ENCODE data around the gene PRKN. TPM values are rescaled to one million over a fixed set of nuclear protein-coding genes. Genes with fewer than 3 reads are reported as not detected.

The PRKN gene
- total RNA-seq, 1 experiment from 2014 or later: 1.2 TPM

DNA sequence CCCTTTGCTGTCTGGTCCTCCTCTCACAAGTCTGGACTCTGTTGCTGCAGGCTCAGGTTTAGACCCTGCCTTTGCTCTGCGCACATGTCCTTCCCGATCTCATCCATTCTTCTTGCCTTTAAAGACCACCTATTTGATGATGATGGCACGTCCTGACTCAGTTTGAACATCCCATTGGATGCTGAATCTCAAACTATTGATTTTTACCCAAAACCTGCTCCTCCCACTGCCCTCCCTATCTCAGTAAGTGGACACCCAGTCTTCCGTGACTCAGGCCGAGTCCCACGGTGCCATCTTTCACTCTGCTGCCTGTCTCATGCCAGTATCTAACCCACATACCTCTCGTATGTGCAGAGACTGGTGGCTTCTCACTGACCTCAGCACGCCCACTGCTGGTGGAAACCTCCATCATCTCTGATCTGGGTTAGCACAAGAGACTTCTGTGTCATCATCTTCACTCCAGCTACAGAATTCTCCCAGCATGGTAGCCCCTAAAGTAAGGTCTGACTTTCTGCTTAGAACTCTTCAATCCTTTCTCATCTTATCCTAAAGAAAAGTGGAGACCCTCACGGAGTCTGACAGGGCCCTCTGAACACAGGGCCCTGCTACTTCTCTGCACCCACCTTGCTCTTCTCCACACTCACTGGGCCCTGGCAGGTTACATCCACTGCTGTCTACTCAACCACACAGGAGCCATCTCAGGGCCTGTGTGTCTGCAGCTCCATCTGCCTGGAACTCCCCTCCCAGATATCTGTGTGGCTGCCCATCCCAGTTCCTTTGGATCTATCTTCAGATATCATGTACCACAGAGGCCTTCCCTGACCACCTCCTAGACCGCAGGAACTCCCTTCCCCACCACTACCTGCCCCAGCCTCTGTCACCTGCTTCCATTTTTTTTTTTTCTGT, 1066.6 kb downstream of the PRKN start:
- TF ChIP-seq CTCF (conservative IDR thresholded peaks at IDR 0.05; ENCODE audit: low read depth, low read length) (peak; percentile 30), EZH2 (IDR thresholded peaks at IDR 0.05; ENCODE audit: borderline replicate concordance, low read depth, low read length, poor library complexity, severe bottlenecking) (no peak)
- intact Hi-C loops (cut with micrococcal nuclease; ENCODE audit: unreplicated experiment): no loop called here
- DNase-seq (ENCODE audit: low spot score): peak; percentile 3
- ChIA-PET CTCF (no interaction called here), POLR2A (ENCODE audit: low non-redundant PET) (no interaction called here)
- no peak overlapping the region for H3K4me3 ChIP-seq (ENCODE audit: low read depth, low read length, poor library complexity, severe bottlenecking)
- no peaks in the 10 kb centered on the region for H3K27me3 ChIP-seq (replicated peaks; ENCODE audit: insufficient read depth, low read depth, low read length, poor library complexity)
- H3K9me3 ChIP-seq (ENCODE audit: low read depth, low read length, poor library complexity, severe bottlenecking): no peaks in the 10 kb centered on the region
- no TSS peak for BruUV-seq (replicated peaks)
- H3K4me1 ChIP-seq (ENCODE audit: insufficient read depth, low read length, poor library complexity, severe bottlenecking): no peaks in the 10 kb centered on the region
- H3K36me3 ChIP-seq (ENCODE audit: insufficient read depth, low read length, poor library complexity, severe bottlenecking): no peaks in the 10 kb centered on the region
- H3K27ac ChIP-seq (ENCODE audit: low read depth, low read length, poor library complexity, severe bottlenecking): no peak overlapping the region

DNA sequence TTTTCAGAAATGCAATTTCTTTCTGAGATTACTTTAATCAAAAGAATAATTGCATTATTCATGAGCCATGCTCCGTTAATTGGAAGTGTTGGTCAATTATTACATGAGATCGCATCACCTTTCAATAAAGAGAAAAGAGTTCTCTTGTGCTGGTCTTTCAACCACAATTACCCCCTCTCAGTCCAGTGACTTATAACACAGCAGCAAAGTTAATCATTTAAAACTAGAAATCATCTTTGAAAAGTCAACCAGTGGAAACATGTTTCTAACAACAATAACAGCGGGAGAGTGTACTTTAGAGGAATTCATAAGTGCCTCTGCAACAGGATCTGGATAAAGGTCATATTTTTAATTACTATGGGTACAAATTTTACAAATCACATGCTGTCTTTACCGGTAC, 1069.4 kb downstream of the PRKN start:
- Histone ChIP-seq H3K4me3 (ENCODE audit: low read depth, low read length, poor library complexity, severe bottlenecking) (no peak overlapping the region), H3K27ac (ENCODE audit: low read depth, low read length, poor library complexity, severe bottlenecking) (no peak overlapping the region), H3K27me3 (replicated peaks; ENCODE audit: insufficient read depth, low read depth, low read length, poor library complexity) (no peaks in the 10 kb centered on the region), H3K9me3 (ENCODE audit: low read depth, low read length, poor library complexity, severe bottlenecking) (no peaks in the 10 kb centered on the region), H3K36me3 (ENCODE audit: insufficient read depth, low read length, poor library complexity, severe bottlenecking) (no peaks in the 10 kb centered on the region), H3K4me1 (ENCODE audit: insufficient read depth, low read length, poor library complexity, severe bottlenecking) (no peaks in the 10 kb centered on the region)
- POLR2A ChIA-PET (ENCODE audit: low non-redundant PET): interaction anchor here (0.6 kb wide), 1 partner anchor 31 kb away, joined by 4 read pairs; no protein-coding TSS in a partner anchor
- no TSS peak for BruUV-seq (replicated peaks)
- CTCF ChIA-PET: no interaction called here
- TF ChIP-seq EZH2 (IDR thresholded peaks at IDR 0.05; ENCODE audit: borderline replicate concordance, low read depth, low read length, poor library complexity, severe bottlenecking): no peak
- TF ChIP-seq CTCF (conservative IDR thresholded peaks at IDR 0.05; ENCODE audit: low read depth, low read length): no peak
- intact Hi-C loops (cut with micrococcal nuclease; ENCODE audit: unreplicated experiment): no loop called here
- no peak for DNase-seq (ENCODE audit: low spot score)

GRCh38 chr6:161654209-161654608, 1073.4 kb downstream of the PRKN start:
- Histone ChIP-seq H3K9me3 (ENCODE audit: low read depth, low read length, poor library complexity, severe bottlenecking) (no peaks in the 10 kb centered on the region), H3K4me1 (ENCODE audit: insufficient read depth, low read length, poor library complexity, severe bottlenecking) (no peaks in the 10 kb centered on the region), H3K4me3 (ENCODE audit: low read depth, low read length, poor library complexity, severe bottlenecking) (no peak overlapping the region), H3K36me3 (ENCODE audit: insufficient read depth, low read length, poor library complexity, severe bottlenecking) (no peaks in the 10 kb centered on the region), H3K27me3 (replicated peaks; ENCODE audit: insufficient read depth, low read depth, low read length, poor library complexity) (no peaks in the 10 kb centered on the region), H3K27ac (ENCODE audit: low read depth, low read length, poor library complexity, severe bottlenecking) (no peak overlapping the region)
- no peak for DNase-seq (ENCODE audit: low spot score)
- BruUV-seq (replicated peaks): no TSS peak
- intact Hi-C loops (cut with micrococcal nuclease; ENCODE audit: unreplicated experiment): no loop called here
- ChIA-PET CTCF (no interaction called here), POLR2A (ENCODE audit: low non-redundant PET) (no interaction called here)
- no peak for TF ChIP-seq CTCF (conservative IDR thresholded peaks at IDR 0.05; ENCODE audit: low read depth, low read length)
- TF ChIP-seq EZH2 (IDR thresholded peaks at IDR 0.05; ENCODE audit: borderline replicate concordance, low read depth, low read length, poor library complexity, severe bottlenecking): no peak

Measured in A673 (cell line).